Stimulated activated CD4-positive, alpha-beta T cell treated with anti-CD3 and anti-CD28 coated beads, TNF-alpha, amount 100 ng/mL, for 48 hours (primary cell): ENCODE data around the gene FMNL1.

Source experiments
- DNase-seq, 3 donors: peaks; one replicate each; pipeline ENCODE4 v3.0.0-alpha.2; 2020; ENCODE audit warnings: low read depth in 3 of 3

Gene FMNL1

GRCh38 chr17:45282683-45283644 lies 61.3 kb downstream of the FMNL1 start:
- DNase-seq = no peak

- no peak for DNase-seq
Measured at GRCh38 chr17:45283711-45284110, 62.0 kb downstream of the FMNL1 start.

DNA sequence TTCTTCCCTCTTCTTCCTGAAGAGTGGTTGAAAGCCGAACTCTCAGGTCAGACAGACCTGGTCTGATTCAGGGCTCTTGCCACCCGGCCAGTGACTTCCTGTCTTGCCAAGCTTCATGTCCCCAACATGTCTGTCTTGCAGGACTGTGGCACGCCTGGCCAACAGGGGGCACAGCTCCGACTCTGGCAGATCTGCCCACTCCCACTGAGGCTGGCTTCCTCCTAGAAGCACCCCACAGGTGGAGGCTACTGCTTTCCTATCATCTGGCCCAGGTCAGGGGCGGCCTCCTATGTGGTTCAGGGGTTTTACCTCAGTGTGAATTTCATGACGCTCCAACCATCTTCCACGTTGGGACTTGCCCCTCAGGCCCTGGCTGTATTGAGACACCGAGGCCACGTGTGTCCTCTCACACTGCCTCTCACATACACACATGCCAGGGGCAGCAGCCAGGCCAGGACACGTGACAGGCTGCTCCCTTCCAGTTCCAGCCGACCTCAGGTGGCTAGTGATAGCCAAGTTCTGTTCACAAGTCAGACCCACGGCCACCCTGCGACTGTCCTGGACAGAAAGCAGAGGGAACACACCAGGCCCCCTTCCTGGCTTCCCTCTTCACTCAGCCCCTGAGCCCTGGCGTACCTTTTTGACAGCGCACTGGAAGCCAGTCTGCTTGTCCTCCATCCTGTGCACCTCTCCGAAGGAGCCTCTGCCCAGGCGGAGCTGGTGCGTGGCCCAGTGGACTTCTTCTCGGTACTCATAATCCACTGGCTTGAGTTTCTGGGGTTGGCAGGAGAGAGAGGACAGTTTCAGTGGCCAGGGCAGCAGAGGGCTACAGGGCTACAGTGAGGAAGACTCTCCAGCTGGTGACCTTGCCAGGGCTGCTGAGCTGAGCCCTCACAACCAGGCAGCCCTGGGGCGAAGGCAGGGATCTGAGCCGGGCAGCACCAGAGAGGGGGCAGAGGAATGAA lies 62.8 kb downstream of the FMNL1 start:
- DNase-seq = no peak

DNA sequence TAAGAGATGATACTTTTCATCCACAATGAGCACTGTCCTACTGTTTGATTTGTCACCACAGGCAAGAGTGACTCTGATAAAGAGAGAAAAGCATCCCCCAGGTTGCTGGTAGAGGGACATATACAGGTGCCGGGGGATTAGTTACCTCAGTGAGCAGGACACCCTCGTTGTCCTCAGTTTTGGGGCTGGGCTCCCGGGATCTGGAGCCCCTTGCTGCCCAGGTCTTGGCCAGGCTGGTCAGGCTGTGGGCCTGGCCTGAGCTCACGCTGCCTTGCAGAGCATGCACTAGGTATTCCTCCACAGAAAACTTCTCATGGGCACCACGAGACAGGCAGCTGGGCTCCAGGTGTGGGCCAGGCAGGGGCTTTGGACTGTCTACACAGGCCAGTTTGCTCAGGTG lies 64.6 kb downstream of the FMNL1 start:
- DNase-seq = no peak

DNA sequence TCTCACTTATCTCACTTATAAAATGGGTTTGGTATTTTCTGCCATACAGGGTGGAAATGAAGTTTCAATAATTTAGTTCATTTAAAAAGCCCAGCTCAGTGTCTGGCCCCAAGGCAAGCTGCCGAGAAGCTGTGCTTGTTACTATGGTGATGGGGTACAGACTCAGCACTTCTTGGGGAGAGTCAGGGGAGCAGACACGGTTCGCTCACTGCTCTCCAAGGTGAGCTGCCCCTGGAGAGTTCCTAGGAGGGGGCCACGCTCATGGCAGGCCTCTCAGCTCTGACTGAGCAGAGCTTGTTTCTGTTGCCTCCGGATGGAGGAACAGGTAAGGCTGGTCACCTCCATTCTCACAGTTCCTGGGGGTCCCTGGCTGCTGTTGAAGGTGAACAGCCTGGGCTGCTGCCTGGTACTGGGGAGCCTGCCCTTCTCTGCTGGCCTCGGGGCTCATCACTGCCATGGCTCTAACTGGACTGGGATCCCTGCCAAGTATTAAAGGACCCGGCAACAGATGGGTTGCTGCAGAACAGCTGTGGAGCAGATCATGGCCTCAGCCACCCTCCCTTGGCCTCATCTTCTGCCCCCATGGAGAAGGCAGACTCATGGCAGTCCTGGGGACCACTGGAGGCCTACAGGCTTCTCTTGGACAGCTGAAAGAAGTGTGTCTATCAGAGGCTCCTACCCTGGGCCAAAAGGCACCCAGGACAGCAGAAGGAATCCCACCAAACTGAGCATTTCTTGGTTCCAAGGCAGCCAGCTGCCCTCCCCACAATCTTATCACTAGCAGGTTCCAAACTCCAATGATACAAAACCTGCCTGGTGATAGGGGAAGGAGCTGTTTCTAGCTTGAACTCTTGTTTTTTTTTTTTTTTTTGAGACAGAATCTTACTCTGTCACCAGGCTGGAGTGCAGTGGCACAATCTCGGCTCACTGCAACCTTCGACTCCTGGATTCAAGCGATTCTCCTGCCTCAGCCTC lies 66.1 kb downstream of the FMNL1 start:
- DNase-seq = no peak

DNA sequence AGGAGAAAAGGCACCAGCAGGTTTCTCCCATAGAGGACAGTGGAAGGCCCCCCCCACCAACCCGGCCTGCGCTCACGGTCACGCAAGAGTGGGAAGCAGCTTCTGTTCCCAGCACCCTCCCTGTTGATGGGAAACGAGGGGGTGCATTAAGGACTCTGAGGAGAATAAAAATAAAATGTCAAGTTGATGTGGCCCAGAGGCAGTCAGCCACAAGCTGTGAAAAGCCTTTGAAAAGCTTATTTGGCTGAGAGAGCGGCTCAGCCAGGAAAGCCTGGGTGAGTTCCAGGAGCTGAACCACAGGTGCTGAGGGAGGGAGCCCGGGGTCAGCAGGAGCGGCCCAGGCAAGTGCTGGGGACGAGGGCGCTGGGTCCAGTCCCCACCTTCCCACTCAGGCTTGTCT lies 67.1 kb downstream of the FMNL1 start:
- no peak for DNase-seq

- DNase-seq = no peak
Measured at GRCh38 chr17:45289301-45290268, 67.9 kb downstream of the FMNL1 start.

DNA sequence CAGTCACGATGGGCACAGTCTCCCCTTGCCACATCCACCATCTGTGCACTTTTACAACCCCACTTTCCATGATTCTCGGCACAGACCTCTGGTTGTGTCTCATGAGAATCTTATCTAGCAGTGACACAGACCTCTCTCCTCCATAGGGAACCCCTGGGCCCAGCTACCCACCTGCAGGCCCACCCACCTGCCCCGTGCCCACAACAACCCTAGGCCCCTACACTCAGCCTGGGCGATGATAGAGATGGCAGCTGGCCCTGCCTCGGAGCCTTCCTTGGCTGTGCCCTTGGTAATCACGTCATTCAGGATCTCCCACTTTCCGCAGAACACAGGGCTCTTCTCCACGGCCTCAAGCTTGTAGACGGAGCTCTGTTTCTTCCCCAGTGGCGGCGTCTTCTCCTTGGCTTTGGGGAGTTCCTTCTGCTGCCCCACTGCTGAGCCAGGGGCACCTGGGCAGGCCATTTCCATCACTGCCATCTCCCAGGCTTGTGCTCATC lies 68.6 kb downstream of the FMNL1 start:
- DNase-seq = no peak

DNA sequence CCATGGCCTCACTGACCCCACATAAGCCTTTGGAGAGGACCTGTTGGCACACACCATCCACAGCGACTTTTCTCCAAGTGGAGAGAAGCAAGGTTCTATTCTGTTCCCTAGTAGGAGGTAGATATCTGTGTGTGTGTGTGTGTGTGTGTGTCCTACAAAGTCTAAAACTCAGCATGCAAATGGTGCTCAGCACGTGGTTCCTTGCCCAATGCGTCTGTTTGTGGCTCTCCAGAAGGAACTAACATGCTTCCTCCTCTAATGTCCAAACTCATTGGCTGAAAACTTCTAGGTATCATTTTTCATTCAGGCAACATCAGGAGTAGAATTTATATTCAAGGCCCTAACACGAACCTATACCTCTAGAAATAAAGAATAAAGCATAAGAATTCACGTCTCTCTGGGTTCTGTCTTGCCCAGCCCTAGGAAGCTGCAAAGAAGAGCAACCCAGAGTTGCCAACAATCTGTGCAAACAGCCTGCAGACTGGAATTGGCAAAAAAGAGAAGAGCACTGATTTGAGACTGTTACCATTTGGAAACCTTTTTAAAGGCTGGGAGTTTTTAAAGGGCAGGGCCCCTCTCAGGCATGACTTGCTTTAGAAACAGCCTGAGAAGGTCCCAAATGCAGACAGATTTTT lies 69.6 kb downstream of the FMNL1 start:
- DNase-seq = no peak

GRCh38 chr17:45292696-45293412 lies 71.2 kb downstream of the FMNL1 start:
- DNase-seq = no peak

- DNase-seq = no peak
Measured at GRCh38 chr17:45293413-45294211, 71.9 kb downstream of the FMNL1 start.

DNA sequence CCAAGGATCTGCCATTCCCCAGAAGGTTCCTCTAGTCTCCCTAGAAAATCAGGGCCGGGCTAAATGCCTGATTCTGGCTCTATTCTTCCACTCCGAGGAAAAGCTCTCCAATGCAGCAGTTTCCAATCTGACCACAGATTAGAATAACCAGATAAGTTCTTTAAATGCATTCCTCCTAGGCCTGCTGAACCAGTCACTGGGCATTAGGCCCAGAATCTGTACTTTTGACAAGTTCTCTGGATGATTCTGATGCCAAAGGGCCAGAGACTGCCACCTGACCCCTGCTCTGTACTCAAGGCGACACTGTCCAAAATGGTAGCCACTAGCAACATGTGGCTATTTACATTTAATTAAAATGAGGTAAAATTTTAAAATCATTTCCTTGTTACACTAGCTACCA lies 72.8 kb downstream of the FMNL1 start:
- no peak for DNase-seq

DNA sequence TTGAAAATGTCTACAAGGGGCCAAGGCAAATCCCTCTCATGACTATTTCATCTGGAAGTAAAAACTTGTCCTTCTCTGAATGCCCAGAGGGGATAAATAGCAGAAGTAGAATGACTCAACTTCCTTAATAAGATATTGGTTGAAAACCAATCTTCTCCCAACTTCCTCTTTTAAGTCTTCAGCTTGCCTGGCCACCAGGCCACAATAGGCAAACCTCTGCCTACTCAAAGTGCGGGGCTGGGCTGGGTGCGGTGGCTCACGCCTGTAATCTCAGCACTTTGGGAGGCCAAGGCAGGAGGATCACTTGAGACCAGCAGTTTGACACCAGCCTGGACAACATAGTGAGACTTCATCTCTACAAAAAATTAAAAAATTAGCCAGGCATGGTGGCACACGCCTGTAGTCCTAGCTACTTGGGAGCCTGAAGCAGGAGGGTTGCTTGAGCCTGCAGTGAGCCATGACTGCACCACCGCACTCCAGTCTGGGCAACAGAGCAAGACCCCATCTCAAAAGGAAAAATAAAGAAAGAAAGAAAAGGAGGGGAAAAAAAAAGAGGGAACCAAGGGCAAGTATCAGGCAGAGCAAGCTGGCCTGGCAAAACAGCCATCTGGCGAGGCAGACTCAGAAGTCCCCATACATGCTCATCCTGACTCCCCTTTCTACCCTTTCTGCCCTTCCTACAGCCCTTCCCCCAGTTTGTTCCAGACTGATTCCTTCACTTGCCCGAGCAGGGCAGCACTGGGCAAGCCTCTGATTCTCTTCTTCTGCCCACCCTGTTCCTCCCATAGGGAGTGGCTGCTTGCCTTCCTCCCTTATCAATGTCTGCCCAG lies 74.5 kb downstream of the FMNL1 start:
- no peak for DNase-seq

GRCh38 chr17:45296833-45297124 lies 75.1 kb downstream of the FMNL1 start:
- no peak for DNase-seq
